Immature natural killer cell (primary cell): ENCODE data around the gene ANKRD34B. TPM values are rescaled to one million over a fixed set of nuclear protein-coding genes. Genes with fewer than 3 reads are reported as not detected.

Source experiments
- DNase-seq, 3 donors: peaks; one replicate each; pipeline ENCODE4 v3.0.0; 2022; ENCODE audit warnings: mixed read lengths in 1 of 3
- H3K27ac Mint-ChIP-seq, 6 donors: one replicate each; pipeline ENCODE4 v1.8.0; 2020; ENCODE audit warnings: mixed read lengths in 6 of 6, mild to moderate bottlenecking in 5 of 6, inconsistent platforms in 4 of 6, moderate library complexity in 3 of 6
- H3K27me3 Mint-ChIP-seq, 3 donors: one replicate each; pipeline ENCODE4 v1.8.0; 2020 to 2021; ENCODE audit warnings: low read depth in 3 of 3, mild to moderate bottlenecking in 3 of 3, mixed read lengths in 3 of 3, moderate library complexity in 3 of 3, inconsistent platforms in 1 of 3
- H3K36me3 Mint-ChIP-seq, 3 donors: one replicate each; pipeline ENCODE4 v1.8.0; 2020; ENCODE audit warnings: mixed read lengths in 3 of 3, inconsistent platforms in 2 of 3, mild to moderate bottlenecking in 2 of 3
- H3K4me1 Mint-ChIP-seq, 2 donors: one replicate each; pipeline ENCODE4 v1.8.0; 2020; ENCODE audit warnings: inconsistent platforms in 2 of 2, mild to moderate bottlenecking in 2 of 2, mixed read lengths in 2 of 2, moderate library complexity in 1 of 2
- H3K4me3 Mint-ChIP-seq, 5 donors: one replicate each; pipeline ENCODE4 v1.8.0; 2020; ENCODE audit warnings: mild to moderate bottlenecking in 5 of 5, mixed read lengths in 5 of 5, inconsistent platforms in 3 of 5, moderate library complexity in 3 of 5
- H3K9me3 Mint-ChIP-seq, 6 donors: one replicate each; pipeline ENCODE4 v1.8.0; 2020; ENCODE audit warnings: mild to moderate bottlenecking in 6 of 6, mixed read lengths in 6 of 6, inconsistent platforms in 4 of 6, moderate library complexity in 3 of 6
- polyA plus RNA-seq, 3 donors: library from polyadenylated mRNA; unstranded; fragments of 300-500 nt; fragmentation: Illumina TruSeq; gene quantifications; one replicate each; pipeline ENCODE4 v1.2.3, GENCODE V29; 2021

Gene ANKRD34B
- polyA plus RNA-seq, 3 donors from 2014 or later: not detected

GRCh38 chr5:80555099-80555498 lies 15.0 kb downstream of the ANKRD34B start:
- Mint-ChIP-seq H3K4me3 (no peak overlapping the region), H3K27me3 (peaks cover 5 to 16% (median 8%) of the 10 kb centered on the region in 3 donors), H3K27ac (no peak overlapping the region), H3K36me3 (no peaks in the 10 kb centered on the region), H3K9me3 (peaks cover 0 to 6% (median 0%) of the 10 kb centered on the region in 6 donors), H3K4me1 (no peaks in the 10 kb centered on the region)
- DNase-seq: no peak

GRCh38 chr5:80554646-80555045 lies 15.4 kb downstream of the ANKRD34B start:
- Mint-ChIP-seq H3K27ac (no peak overlapping the region), H3K4me3 (no peak overlapping the region), H3K27me3 (peaks cover 4 to 16% (median 8%) of the 10 kb centered on the region in 3 donors), H3K9me3 (peaks cover 0 to 6% (median 0%) of the 10 kb centered on the region in 6 donors), H3K36me3 (no peaks in the 10 kb centered on the region), H3K4me1 (no peaks in the 10 kb centered on the region)
- DNase-seq: no peak

- Mint-ChIP-seq H3K4me3 (no peak overlapping the region), H3K4me1 (no peaks in the 10 kb centered on the region), H3K27me3 (peaks cover 2 to 10% (median 8%) of the 10 kb centered on the region in 3 donors), H3K36me3 (no peaks in the 10 kb centered on the region), H3K9me3 (peaks cover 0 to 2% (median 0%) of the 10 kb centered on the region in 6 donors), H3K27ac (no peak overlapping the region)
- DNase-seq: no peak
Measured at GRCh38 chr5:80541392-80541791, 28.7 kb downstream of the ANKRD34B start.

- peaks cover 0 to 4% (median 0%) of the 10 kb centered on the region in 6 donors for H3K9me3 Mint-ChIP-seq
- no peak overlapping the region for H3K4me3 Mint-ChIP-seq
- no peaks in the 10 kb centered on the region for H3K4me1 Mint-ChIP-seq
- no peaks in the 10 kb centered on the region for H3K36me3 Mint-ChIP-seq
- no peak overlapping the region for H3K27ac Mint-ChIP-seq
- peaks cover 2 to 10% (median 6%) of the 10 kb centered on the region in 3 donors for H3K27me3 Mint-ChIP-seq
- DNase-seq: no peak
Measured at GRCh38 chr5:80540691-80541090, 29.4 kb downstream of the ANKRD34B start.

- Mint-ChIP-seq H3K9me3 (no peaks in the 10 kb centered on the region), H3K27ac (no peak overlapping the region), H3K4me3 (no peak overlapping the region), H3K36me3 (no peaks in the 10 kb centered on the region), H3K4me1 (no peaks in the 10 kb centered on the region), H3K27me3 (peaks cover 0 to 2% (median 0%) of the 10 kb centered on the region in 3 donors)
- DNase-seq: no peak
Measured at GRCh38 chr5:80516826-80517225, 53.3 kb downstream of the ANKRD34B start.

- no peak overlapping the region for H3K4me3 Mint-ChIP-seq
- no peaks in the 10 kb centered on the region for H3K4me1 Mint-ChIP-seq
- peaks cover 0 to 6% (median 2%) of the 10 kb centered on the region in 3 donors for H3K27me3 Mint-ChIP-seq
- no peak for DNase-seq
- H3K9me3 Mint-ChIP-seq: no peaks in the 10 kb centered on the region
- H3K36me3 Mint-ChIP-seq: no peaks in the 10 kb centered on the region
- H3K27ac Mint-ChIP-seq: no peak overlapping the region
Measured at GRCh38 chr5:80509362-80509761, 60.7 kb downstream of the ANKRD34B start.

GRCh38 chr5:80508844-80509243 lies 61.2 kb downstream of the ANKRD34B start:
- H3K9me3 Mint-ChIP-seq: no peaks in the 10 kb centered on the region
- H3K36me3 Mint-ChIP-seq: no peaks in the 10 kb centered on the region
- no peaks in the 10 kb centered on the region for H3K4me1 Mint-ChIP-seq
- peaks cover 0 to 6% (median 2%) of the 10 kb centered on the region in 3 donors for H3K27me3 Mint-ChIP-seq
- H3K27ac Mint-ChIP-seq: no peak overlapping the region
- no peak overlapping the region for H3K4me3 Mint-ChIP-seq
- no peak for DNase-seq

DNA sequence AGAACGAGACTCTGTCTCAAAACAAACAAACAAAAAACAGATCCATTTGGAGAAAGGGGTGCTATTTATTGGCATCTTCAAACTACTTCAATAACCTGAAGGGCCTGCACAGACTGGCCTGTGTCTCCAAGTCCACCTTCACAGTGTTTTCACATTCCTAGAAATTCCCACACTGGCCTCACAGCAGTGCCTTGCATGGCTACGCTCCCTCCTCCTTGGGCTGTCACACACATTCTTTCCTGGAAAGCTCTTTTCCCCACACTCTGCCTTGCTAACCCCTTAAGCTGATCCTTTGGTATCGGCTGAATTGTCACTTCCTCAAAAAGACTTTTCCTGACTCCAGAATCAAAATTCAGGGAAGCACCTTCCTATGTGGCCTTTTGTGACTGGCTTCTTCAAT lies 62.4 kb downstream of the ANKRD34B start:
- DNase-seq: no peak
- Mint-ChIP-seq H3K36me3 (no peaks in the 10 kb centered on the region), H3K4me3 (no peak overlapping the region), H3K9me3 (no peaks in the 10 kb centered on the region), H3K27ac (no peak overlapping the region), H3K4me1 (no peaks in the 10 kb centered on the region), H3K27me3 (peaks cover 0 to 5% (median 2%) of the 10 kb centered on the region in 3 donors)

Other genes with a start within 250 kb of the ANKRD34B start
- gene ZFYVE16, start 162.2 kb downstream of the ANKRD34B start, polyA plus RNA-seq: 1 to 10 TPM; 3.1 to 8.8 (median 3.2) TPM
- not detected for gene FAM151B, start 82.2 kb downstream of the ANKRD34B start, polyA plus RNA-seq
- 10 to 100 TPM in 2 of 3 donors, 1 to 10 TPM in 1; 5.6 to 13.7 (median 10.3) TPM for gene MSH3, start 84.4 kb upstream of the ANKRD34B start, polyA plus RNA-seq
- gene DHFR, start 84.7 kb upstream of the ANKRD34B start, polyA plus RNA-seq: 1 to 10 TPM; 3.2 to 5.9 (median 3.3) TPM